22Rv1 (cell line): ENCODE data around the gene NELL2.

Source experiments
- CTCF ChIP-seq: fragments of 450-650 bp; IDR thresholded peaks from 2 replicates; pipeline ENCODE4 v1.5.1; 2017; ENCODE audit warnings: mild to moderate bottlenecking
- ZFX ChIP-seq: fragments of 450-650 bp; IDR thresholded peaks from 2 replicates; pipeline ENCODE4 v1.6.1; 2017; ENCODE audit warnings: antibody characterized with exemption, borderline replicate concordance

GRCh38 chr12:44462729-44463128, 413.4 kb downstream of the NELL2 start:
- TF ChIP-seq CTCF (no peak), ZFX (no peak)
